Progenitor cell of endocrine pancreas (in vitro differentiated cells): ENCODE measurements around the gene APBA1. TPM values are rescaled to one million over a fixed set of nuclear protein-coding genes. Genes with fewer than 3 reads are reported as not detected.

ENCODE experiments used
- DNase-seq: peaks from one replicate; pipeline ENCODE4 v3.0.0; 2021; ENCODE audit warnings: low spot score; ENCODE audit not compliant: unreplicated experiment
- H3K27ac Mint-ChIP-seq: 2 replicates; pipeline ENCODE4 v1.8.0; 2021; ENCODE audit warnings: mild to moderate bottlenecking, moderate library complexity, mixed read lengths
- H3K27me3 Mint-ChIP-seq: 2 replicates; pipeline ENCODE4 v1.8.0; 2021; ENCODE audit warnings: mixed read lengths
- H3K36me3 Mint-ChIP-seq: 2 replicates; pipeline ENCODE4 v1.8.0; 2022; ENCODE audit warnings: mixed read lengths; ENCODE audit not compliant: insufficient read depth
- H3K4me1 Mint-ChIP-seq: 2 replicates; pipeline ENCODE4 v1.8.0; 2021; ENCODE audit warnings: low read depth, mixed read lengths
- H3K4me3 Mint-ChIP-seq: 2 replicates; pipeline ENCODE4 v1.8.0; 2021; ENCODE audit warnings: low read depth, mild to moderate bottlenecking, moderate library complexity, mixed read lengths
- H3K9me3 Mint-ChIP-seq: 2 replicates; pipeline ENCODE4 v1.8.0; 2021; ENCODE audit warnings: low read depth, mixed read lengths
- total RNA-seq: library from RNA; stranded (reverse); gene quantifications from 2 replicates; pipeline ENCODE4 v1.2.1, GENCODE V29; 2021
- TF ChIP-seq, protein P1 (sequence below): fragments of 200-600 bp; sonication (generic); IDR thresholded peaks from one replicate; pipeline ENCODE4 v1.5.0; 2021; ENCODE audit warnings: antibody characterized with exemption, mild to moderate bottlenecking; ENCODE audit not compliant: unreplicated experiment

APBA1 gene
- total RNA-seq, 1 donor from 2014 or later = 1.8 TPM

DNA sequence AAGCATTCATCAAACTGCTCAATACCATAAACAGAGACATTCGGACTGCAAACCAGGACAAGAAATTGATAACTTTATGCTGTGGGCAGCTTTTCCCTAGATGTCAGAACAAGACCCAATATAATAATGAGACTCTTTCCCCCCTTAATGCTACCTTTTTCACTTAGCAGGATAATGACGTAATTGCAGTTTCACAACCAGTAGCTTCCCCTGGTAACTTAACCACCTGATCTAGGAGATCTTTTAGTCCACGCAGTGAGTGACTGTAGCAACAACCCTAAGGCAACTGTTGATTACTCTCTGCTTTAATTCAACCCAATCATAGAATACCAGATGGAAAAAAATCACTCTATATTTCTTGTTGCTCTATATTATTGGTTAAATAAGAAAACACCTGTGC lies 56.3 kb downstream of the APBA1 start:
- H3K9me3 Mint-ChIP-seq = no peaks in the 10 kb centered on the region
- no peak overlapping the region for H3K4me3 Mint-ChIP-seq
- TF ChIP-seq, protein P1, sequence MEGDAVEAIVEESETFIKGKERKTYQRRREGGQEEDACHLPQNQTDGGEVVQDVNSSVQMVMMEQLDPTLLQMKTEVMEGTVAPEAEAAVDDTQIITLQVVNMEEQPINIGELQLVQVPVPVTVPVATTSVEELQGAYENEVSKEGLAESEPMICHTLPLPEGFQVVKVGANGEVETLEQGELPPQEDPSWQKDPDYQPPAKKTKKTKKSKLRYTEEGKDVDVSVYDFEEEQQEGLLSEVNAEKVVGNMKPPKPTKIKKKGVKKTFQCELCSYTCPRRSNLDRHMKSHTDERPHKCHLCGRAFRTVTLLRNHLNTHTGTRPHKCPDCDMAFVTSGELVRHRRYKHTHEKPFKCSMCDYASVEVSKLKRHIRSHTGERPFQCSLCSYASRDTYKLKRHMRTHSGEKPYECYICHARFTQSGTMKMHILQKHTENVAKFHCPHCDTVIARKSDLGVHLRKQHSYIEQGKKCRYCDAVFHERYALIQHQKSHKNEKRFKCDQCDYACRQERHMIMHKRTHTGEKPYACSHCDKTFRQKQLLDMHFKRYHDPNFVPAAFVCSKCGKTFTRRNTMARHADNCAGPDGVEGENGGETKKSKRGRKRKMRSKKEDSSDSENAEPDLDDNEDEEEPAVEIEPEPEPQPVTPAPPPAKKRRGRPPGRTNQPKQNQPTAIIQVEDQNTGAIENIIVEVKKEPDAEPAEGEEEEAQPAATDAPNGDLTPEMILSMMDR = no peak
- H3K4me1 Mint-ChIP-seq = no peaks in the 10 kb centered on the region
- H3K36me3 Mint-ChIP-seq = no peaks in the 10 kb centered on the region
- no peaks in the 10 kb centered on the region for H3K27me3 Mint-ChIP-seq
- H3K27ac Mint-ChIP-seq = no peak overlapping the region
- no peak for DNase-seq

DNA sequence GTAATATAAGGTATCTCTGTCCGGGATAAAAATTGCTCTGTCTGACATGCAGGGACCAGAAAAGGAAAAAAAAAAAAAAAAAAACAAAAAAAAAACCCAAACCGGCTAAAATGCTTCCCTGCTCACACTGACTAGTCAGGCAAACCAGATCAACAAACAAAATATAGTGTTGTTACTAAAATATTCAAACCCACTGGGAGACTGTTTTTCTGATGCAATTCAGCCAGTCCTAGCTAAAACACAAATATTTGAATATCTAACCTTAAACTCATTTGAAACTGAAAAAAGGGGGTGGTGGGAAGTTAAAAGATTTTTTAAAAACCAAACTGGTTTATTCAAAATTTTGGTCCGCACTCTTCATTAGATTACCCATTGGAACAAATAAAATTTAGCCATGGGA lies 61.0 kb downstream of the APBA1 start:
- H3K27me3 Mint-ChIP-seq = no peaks in the 10 kb centered on the region
- H3K4me3 Mint-ChIP-seq = no peak overlapping the region
- no peaks in the 10 kb centered on the region for H3K4me1 Mint-ChIP-seq
- H3K27ac Mint-ChIP-seq = no peak overlapping the region
- H3K9me3 Mint-ChIP-seq = peaks cover 4% of the 10 kb centered on the region
- H3K36me3 Mint-ChIP-seq = no peaks in the 10 kb centered on the region
- TF ChIP-seq, protein P1 = no peak
- DNase-seq = no peak

DNA sequence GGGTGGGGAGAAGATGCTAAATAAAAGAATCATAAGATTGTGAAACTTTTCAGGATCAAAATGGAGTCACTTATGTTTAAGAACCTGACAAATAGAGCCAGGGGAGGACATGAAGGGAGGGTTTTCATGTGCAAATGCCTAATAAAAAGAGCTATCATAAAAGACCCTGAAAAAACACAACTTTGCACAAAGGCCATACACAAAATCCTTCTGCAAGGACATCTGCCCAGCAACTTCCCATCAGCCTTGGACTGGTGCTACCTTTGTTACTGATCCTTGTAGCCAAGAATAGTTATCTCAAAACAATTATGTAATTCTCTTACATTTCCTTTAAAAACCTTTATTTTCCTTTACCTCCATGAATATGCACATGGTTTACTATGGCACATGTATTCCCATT lies 63.0 kb downstream of the APBA1 start:
- H3K27ac Mint-ChIP-seq = no peak overlapping the region
- peaks cover 4% of the 10 kb centered on the region for H3K9me3 Mint-ChIP-seq
- H3K4me3 Mint-ChIP-seq = no peak overlapping the region
- DNase-seq = no peak
- TF ChIP-seq, protein P1 = no peak
- H3K36me3 Mint-ChIP-seq = no peaks in the 10 kb centered on the region
- no peaks in the 10 kb centered on the region for H3K4me1 Mint-ChIP-seq
- no peaks in the 10 kb centered on the region for H3K27me3 Mint-ChIP-seq

DNA sequence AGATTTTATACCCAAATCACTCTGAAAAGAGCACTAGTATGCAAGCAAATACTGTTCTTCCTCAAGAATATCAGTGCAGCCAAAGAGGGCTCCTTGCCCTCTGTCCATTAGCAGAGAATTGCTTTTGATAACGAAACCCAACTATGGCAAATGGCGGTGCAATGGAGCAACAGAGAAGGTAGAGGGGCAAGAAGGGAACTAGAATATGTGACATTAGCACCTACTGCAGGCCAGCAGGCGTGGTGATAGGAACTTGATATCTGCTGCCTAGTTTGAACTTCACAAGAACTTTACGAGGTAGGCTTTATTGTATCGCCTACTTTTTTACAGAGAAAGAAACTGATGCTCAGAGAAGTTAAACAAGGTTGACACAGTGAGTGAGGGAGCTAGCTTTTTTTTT lies 66.1 kb downstream of the APBA1 start:
- TF ChIP-seq, protein P1 = no peak
- H3K27ac Mint-ChIP-seq = no peak overlapping the region
- no peaks in the 10 kb centered on the region for H3K4me1 Mint-ChIP-seq
- H3K9me3 Mint-ChIP-seq = peaks cover 4% of the 10 kb centered on the region
- no peak overlapping the region for H3K4me3 Mint-ChIP-seq
- no peaks in the 10 kb centered on the region for H3K27me3 Mint-ChIP-seq
- H3K36me3 Mint-ChIP-seq = no peaks in the 10 kb centered on the region
- DNase-seq = no peak

DNA sequence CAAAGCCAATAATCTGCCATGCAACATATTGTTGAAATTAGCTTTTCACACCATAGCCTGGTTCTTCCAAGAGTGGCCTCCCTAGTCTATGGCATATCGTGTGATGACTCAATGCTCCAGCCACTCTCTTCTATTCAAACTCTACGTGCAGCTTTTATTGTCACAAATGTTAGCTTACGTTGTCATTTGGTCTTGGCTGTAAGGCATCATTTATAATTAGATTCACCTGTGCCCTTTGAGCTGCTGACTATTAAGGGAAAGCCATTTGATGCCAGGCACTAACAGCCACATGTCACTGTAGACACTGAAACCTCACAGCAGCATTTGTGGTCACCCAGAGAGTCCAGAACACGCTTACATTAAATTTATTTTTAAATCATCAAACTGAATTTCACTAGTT lies 66.8 kb downstream of the APBA1 start:
- Mint-ChIP-seq H3K27ac (no peak overlapping the region), H3K4me3 (no peak overlapping the region), H3K27me3 (no peaks in the 10 kb centered on the region), H3K9me3 (peaks cover 4% of the 10 kb centered on the region), H3K4me1 (no peaks in the 10 kb centered on the region), H3K36me3 (no peaks in the 10 kb centered on the region)
- no peak for DNase-seq
- TF ChIP-seq, protein P1 = no peak
